Measurements from ENCODE around the gene CHCHD1.
A peak's percentile ranks its signal among the peaks of the same experiment; 100 is the strongest.

Gene CHCHD1

DNA sequence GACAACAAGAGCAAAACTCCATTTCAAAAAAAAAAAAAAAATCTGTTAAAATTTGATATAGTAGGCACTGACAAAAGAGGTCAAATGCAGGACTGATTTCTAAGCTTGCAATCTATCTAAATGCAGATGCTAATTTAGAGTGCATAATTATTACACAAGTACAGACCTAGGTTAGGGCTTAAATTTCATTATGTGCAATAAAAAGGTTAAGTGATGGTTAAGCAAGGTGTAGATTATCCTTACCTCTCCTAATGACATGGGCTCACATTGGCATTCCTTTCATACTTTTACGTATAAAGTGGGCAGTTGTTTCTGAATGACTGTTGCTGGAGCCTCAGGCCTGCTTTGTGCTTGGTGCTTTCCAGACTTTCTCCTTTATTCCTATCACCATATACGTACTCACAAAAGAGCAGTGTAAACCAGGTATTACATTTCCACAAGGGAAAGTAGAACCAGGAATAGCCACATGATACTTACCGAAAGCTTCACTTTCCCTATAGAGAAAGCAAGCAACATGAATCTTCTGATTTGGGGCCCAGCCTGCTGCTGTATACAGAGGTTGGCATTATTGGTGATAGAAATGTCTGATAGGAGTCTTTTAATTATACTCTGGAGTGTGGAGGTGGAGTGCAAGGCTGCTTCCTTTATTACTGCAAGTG lies 2.2 kb upstream of the CHCHD1 start:
- no peak for TF ChIP-seq ZFX (IDR thresholded peaks at IDR 0.05; ENCODE audit: borderline replicate concordance)
- TF ChIP-seq, protein P1, sequence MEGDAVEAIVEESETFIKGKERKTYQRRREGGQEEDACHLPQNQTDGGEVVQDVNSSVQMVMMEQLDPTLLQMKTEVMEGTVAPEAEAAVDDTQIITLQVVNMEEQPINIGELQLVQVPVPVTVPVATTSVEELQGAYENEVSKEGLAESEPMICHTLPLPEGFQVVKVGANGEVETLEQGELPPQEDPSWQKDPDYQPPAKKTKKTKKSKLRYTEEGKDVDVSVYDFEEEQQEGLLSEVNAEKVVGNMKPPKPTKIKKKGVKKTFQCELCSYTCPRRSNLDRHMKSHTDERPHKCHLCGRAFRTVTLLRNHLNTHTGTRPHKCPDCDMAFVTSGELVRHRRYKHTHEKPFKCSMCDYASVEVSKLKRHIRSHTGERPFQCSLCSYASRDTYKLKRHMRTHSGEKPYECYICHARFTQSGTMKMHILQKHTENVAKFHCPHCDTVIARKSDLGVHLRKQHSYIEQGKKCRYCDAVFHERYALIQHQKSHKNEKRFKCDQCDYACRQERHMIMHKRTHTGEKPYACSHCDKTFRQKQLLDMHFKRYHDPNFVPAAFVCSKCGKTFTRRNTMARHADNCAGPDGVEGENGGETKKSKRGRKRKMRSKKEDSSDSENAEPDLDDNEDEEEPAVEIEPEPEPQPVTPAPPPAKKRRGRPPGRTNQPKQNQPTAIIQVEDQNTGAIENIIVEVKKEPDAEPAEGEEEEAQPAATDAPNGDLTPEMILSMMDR (IDR thresholded peaks at IDR 0.05): no peak
- peak overlapping the region; percentile 82; the same call in 1 of the 2 replicates for H3K27ac ChIP-seq

DNA sequence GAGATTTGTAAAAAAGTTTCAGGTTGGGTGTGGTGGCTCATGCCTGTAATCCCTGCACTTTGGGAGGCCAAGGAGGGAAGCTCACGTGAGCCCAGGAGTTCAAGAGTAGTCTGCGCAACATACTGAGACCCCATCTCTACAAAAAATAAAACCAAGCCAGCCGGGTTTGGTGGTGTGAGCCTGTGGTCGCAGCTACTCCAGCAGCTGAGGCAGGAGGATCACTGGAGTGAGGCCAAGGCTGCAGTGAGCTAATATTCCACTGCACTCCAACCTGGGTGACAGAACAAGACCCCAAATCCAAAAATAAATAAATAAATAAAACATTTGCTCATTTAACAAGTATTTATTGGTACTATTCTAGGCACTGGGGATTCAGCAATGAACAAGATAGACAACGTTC lies 1.5 kb upstream of the CHCHD1 start:
- H3K27ac ChIP-seq: peak overlapping the region; percentile 82
- TF ChIP-seq ZFX (IDR thresholded peaks at IDR 0.05; ENCODE audit: borderline replicate concordance): no peak
- TF ChIP-seq, protein P1 (IDR thresholded peaks at IDR 0.05): no peak

DNA sequence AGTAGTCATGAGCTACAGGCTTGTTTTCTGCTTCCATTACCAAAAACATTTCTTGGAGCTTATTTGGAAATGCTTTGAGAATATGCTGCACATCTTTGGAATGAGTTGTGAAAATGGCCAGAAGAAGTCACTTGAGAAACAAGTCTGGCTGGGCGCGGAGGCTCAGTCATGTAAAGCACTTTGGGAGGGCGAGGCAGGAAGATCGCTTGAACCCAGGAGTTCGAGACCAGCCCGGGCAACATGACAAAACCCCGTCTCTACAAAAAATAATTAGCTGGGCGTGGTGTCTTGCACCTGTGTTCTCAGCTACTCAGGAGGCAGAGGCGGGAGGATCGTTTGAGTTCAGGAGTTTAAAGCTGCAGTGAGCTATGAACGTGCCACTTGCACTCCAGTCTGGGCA lies 882 bp upstream of the CHCHD1 start:
- no peak for TF ChIP-seq ZFX (IDR thresholded peaks at IDR 0.05; ENCODE audit: borderline replicate concordance)
- TF ChIP-seq, protein P1 (IDR thresholded peaks at IDR 0.05): no peak
- peak overlapping the region; percentile 82 for H3K27ac ChIP-seq

DNA sequence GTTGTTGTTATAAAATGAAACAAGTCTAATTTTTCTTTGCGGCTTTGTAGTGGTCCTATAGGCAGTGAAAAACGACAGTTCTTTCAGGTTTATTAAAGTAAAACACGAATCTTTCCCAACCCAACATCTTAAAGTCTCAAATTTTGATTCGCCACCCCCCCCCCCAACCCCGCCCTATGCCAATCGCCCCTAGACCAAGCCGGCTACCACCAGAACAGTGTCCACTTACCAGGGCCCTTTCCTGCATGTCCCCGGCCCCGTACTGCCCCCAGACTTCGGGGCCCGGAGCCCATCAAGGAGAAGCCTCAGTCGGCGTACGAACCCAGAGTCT lies 335 bp upstream of the CHCHD1 start:
- H3K27ac ChIP-seq: peak overlapping the region; percentile 82
- TF ChIP-seq ZFX (IDR thresholded peaks at IDR 0.05; ENCODE audit: borderline replicate concordance): no peak
- TF ChIP-seq, protein P1 (IDR thresholded peaks at IDR 0.05): no peak

DNA sequence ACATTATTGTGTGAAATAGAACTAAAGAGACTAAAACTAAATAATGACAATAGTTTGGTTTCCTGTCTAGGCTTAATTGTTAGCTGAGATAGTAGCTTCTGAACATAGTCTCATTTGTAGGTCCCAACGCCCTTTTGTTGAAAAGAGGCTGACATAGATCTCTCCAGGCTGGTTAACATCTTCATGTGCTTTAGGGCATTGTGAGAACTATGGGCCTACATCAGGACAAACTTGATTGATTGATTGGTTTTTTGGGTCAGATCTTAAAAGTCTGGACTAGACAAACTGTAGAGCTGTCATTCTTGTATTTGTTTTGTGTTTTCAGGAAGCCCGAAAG lies 869 bp downstream of the CHCHD1 start:
- H3K27ac ChIP-seq: peak overlapping the region; percentile 82
- TF ChIP-seq ZFX (IDR thresholded peaks at IDR 0.05; ENCODE audit: borderline replicate concordance): no peak
- TF ChIP-seq, protein P1 (IDR thresholded peaks at IDR 0.05): no peak

DNA sequence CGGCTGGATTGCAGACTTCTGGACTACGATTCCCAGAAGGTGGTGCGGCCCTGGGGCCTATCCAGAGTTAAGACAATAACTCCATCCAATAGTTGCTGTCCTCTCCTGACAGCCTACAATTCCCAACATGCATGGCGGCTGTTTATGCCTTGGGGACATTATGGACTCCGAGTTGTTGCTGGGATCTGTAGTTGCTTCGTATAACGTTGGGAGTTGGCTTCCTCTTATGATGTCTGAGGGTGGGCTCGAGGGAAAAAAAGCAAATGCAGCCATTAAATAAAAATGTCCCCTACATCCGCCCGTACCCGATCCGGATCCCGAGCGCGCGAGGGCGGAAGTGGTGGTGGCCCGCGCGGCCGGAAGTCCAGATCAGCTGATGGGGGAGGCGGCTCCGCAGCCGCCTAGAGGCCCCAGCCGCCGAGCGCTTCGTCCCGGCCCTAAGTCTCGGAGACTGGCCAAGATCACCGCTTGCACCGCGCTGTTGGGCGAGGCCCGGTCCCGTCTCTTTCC lies 3.4 kb downstream of the CHCHD1 start, which contains the start of gene ZSWIM8:
Gene ZSWIM8 (plus strand): TSS at position 396 of the 510 bp plus-strand sequence. CDS start 273 bp downstream, outside the sequence.
- no peak for TF ChIP-seq ZFX (IDR thresholded peaks at IDR 0.05; ENCODE audit: borderline replicate concordance)
- TF ChIP-seq, protein P1 (IDR thresholded peaks at IDR 0.05): no peak
- peak within 1 kb of the TSS; percentile 86 for H3K27ac ChIP-seq

DNA sequence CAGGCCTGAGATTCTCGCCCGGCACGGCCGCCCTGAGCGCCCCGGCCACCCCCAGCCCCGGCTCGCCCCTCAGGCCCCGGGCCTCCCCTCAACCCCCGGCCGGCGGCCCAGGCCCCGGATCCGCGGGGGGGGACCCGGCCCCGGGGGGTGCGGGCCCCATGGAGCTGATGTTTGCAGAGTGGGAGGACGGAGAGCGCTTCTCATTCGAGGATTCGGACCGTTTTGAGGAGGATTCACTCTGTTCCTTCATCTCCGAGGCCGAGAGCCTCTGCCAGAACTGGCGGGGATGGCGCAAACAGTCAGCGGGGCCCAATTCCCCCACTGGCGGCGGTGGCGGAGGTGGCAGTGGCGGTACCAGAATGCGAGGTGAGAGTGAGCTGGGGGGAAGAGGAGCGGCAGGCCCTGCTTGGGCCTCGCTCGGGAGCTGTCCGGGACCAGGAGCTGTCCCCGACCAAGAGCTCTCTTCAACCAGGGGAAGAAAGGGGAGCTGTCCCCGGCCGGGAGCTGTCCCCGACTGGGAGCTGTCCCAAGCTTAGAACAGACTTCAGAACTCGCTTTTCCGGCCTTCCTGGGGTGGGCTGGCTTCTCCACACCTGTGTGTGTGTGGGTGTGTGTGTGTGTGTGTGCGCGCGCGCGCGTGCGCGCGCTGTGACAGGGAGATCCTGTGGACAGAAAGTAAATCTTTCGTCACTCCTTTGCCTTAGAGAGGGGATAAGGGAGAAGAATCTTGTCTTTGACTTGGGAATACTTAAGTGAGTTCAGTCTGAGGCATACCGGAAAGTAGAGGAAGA lies 4.1 kb downstream of the CHCHD1 start:
- TF ChIP-seq ZFX (IDR thresholded peaks at IDR 0.05; ENCODE audit: borderline replicate concordance): no peak
- TF ChIP-seq, protein P1 (IDR thresholded peaks at IDR 0.05): no peak
- peak overlapping the region; percentile 86 for H3K27ac ChIP-seq
